T-helper 2 cell treated with Interferon-gamma antibody and Interleukin-4, amounts not matched to agents 100 ng/mL and 5 ng/mL, for 36 hours (primary cell): Measurements from ENCODE around the gene WDR62. TPM values are rescaled to one million over a fixed set of nuclear protein-coding genes. Genes with fewer than 3 reads are reported as not detected.
"Not testable (repeated sequence)": the region's sequence is repeated elsewhere in the genome, so short reads cannot be mapped to it uniquely, and the experiment has no call there.

Experiments used
- intact Hi-C: fragments of 100-400 bp; cut with micrococcal nuclease; formaldehyde crosslinking; loops from one replicate; pipeline ENCODE4 v1.15.1; 2023
- total RNA-seq: library from RNA; stranded (reverse); gene quantifications from 2 replicates; pipeline ENCODE4 v1.2.3, GENCODE V29; 2022

The WDR62 gene
- total RNA-seq, 1 donor from 2014 or later = 32.6 TPM

- intact Hi-C loops = no loop called here
These were observed 52.3 kb downstream of the WDR62 start for GRCh38 chr19:36106991-36107390.

GRCh38 chr19:36108684-36109083, 54.0 kb downstream of the WDR62 start:
- intact Hi-C loops = no loop called here

GRCh38 chr19:36110487-36111199, 55.9 kb downstream of the WDR62 start, which contains the start of gene OVOL3:
Gene OVOL3 (plus strand): TSS chr19:36111143. CDS start chr19:36111203, 60 bp downstream.
- intact Hi-C loops = loop anchor here (10.0 kb wide), 2 partner anchors 366 to 396 kb away; partner anchors contain the start of genes IGFLR1, KMT2B, LIN37 and PSENEN

- intact Hi-C loops = loop anchor here (10.0 kb wide), 2 partner anchors 366 to 396 kb away; partner anchors contain the start of genes IGFLR1, KMT2B, LIN37 and PSENEN
These were observed 56.5 kb downstream of the WDR62 start for GRCh38 chr19:36111200-36111539.

- intact Hi-C loops = loop anchor here (10.0 kb wide), 2 partner anchors 368 to 398 kb away; partner anchors contain the start of genes IGFLR1, KMT2B, LIN37 and PSENEN
These were observed 58.0 kb downstream of the WDR62 start for GRCh38 chr19:36112678-36113077.

- intact Hi-C loops = loop anchor here (10.0 kb wide), 2 partner anchors 369 to 399 kb away; partner anchors contain the start of genes IGFLR1, KMT2B, LIN37 and PSENEN
These were observed 58.7 kb downstream of the WDR62 start for GRCh38 chr19:36113425-36113824.

- intact Hi-C loops = loop anchor here (10.0 kb wide), 2 partner anchors 369 to 399 kb away; partner anchors contain the start of genes IGFLR1, KMT2B, LIN37 and PSENEN
These were observed 59.4 kb downstream of the WDR62 start for GRCh38 chr19:36113894-36114720.

- intact Hi-C loops = loop anchor here (1.0 to 10.0 kb wide), 10 partner anchors 12 to 722 kb away; partner anchors contain the start of genes ALKBH6, IGFLR1, KMT2B and LIN37
These were observed 60.2 kb downstream of the WDR62 start, which contains the start of gene POLR2I for GRCh38 chr19:36114721-36115452. Gene POLR2I (minus strand): TSS chr19:36114875. CDS start chr19:36114856, 19 bp downstream.

- intact Hi-C loops = loop anchor here (1.0 to 10.0 kb wide), 10 partner anchors 12 to 722 kb away; partner anchors contain the start of genes ALKBH6, IGFLR1, KMT2B and LIN37
These were observed 61.0 kb downstream of the WDR62 start, which contains the start of gene TBCB for GRCh38 chr19:36115453-36116343. Gene TBCB (plus strand): TSS chr19:36115468. CDS start chr19:36115561, 93 bp downstream.

GRCh38 chr19:36116344-36116637, 61.6 kb downstream of the WDR62 start:
- intact Hi-C loops = loop anchor here (5.0 to 10.0 kb wide), 4 partner anchors 119 to 721 kb away; partner anchors contain the start of genes IGFLR1, KMT2B, LIN37 and PSENEN

GRCh38 chr19:36120092-36120983, 65.6 kb downstream of the WDR62 start:
- intact Hi-C loops = no loop called here

GRCh38 chr19:36120984-36121358, 66.3 kb downstream of the WDR62 start:
- intact Hi-C loops = no loop called here

GRCh38 chr19:36121486-36122124, 66.9 kb downstream of the WDR62 start:
- intact Hi-C loops = no loop called here

GRCh38 chr19:36125557-36125956, 70.9 kb downstream of the WDR62 start:
- intact Hi-C loops = loop anchor here (5.0 kb wide), 2 partner anchors 562 to 727 kb away; partner anchors contain the start of genes ZNF345 and ZNF567

GRCh38 chr19:36128392-36128736, 73.7 kb downstream of the WDR62 start:
- intact Hi-C loops = loop anchor here (1.0 to 5.0 kb wide), 4 partner anchors 11 to 724 kb away; partner anchors contain the start of genes ZNF345, ZNF566 and ZNF567

GRCh38 chr19:36131221-36131620, 76.5 kb downstream of the WDR62 start:
- intact Hi-C loops = not testable (repeated sequence)

- intact Hi-C loops = not testable (repeated sequence)
These were observed 80.2 kb downstream of the WDR62 start for GRCh38 chr19:36134867-36135266.
